MM.1S (cell line): ENCODE measurements around the gene SHISA6.

Experiments used
- DNase-seq: peaks from one replicate; pipeline ENCODE4 v3.0.0-alpha.2; 2015
- H2AFZ ChIP-seq: fragments of 300-600 bp; sonication (generic); 2 replicates; pipeline ENCODE4 v1.6.0; 2016; ENCODE audit warnings: antibody characterized with exemption, low read length
- H3F3A ChIP-seq: fragments of 300-600 bp; sonication (generic); 2 replicates; pipeline ENCODE4 v1.6.1; 2016; ENCODE audit warnings: mild to moderate bottlenecking, antibody characterized with exemption, low read length, moderate library complexity, mixed read lengths; ENCODE audit not compliant: insufficient read depth
- H3K27ac ChIP-seq: fragments of 300-600 bp; sonication (generic); 2 replicates; pipeline ENCODE4 v1.5.1; 2016; ENCODE audit warnings: mild to moderate bottlenecking, low read length
- H3K27me3 ChIP-seq: fragments of 300-600 bp; sonication (generic); replicated peaks from 2 replicates; pipeline ENCODE4 v1.6.0; 2016; ENCODE audit warnings: low read length; ENCODE audit not compliant: insufficient read depth
- H3K36me3 ChIP-seq: fragments of 300-600 bp; sonication (generic); replicated peaks from 2 replicates; pipeline ENCODE4 v1.6.1; 2016; ENCODE audit warnings: mild to moderate bottlenecking, low read length, mixed read lengths; ENCODE audit not compliant: insufficient read depth
- H3K4me1 ChIP-seq: fragments of 300-600 bp; sonication (generic); 2 replicates; pipeline ENCODE4 v1.6.1; 2016; ENCODE audit warnings: low read length, mixed read lengths
- H3K4me2 ChIP-seq: fragments of 300-600 bp; sonication (generic); 2 replicates; pipeline ENCODE4 v1.6.0; 2016; ENCODE audit warnings: low read depth, low read length
- H3K4me3 ChIP-seq: fragments of 300-600 bp; sonication (generic); 2 replicates; pipeline ENCODE4 v1.5.1; 2016; ENCODE audit warnings: low read length, mixed read lengths
- H3K79me2 ChIP-seq: fragments of 300-600 bp; sonication (generic); 2 replicates; pipeline ENCODE4 v1.6.1; 2016; ENCODE audit warnings: mixed run types, low read length, mixed read lengths
- H3K9ac ChIP-seq: fragments of 300-600 bp; sonication (generic); 2 replicates; pipeline ENCODE4 v1.6.1; 2016; ENCODE audit warnings: low read length, mixed read lengths
- H3K9me2 ChIP-seq: fragments of 300-600 bp; sonication (generic); replicated peaks from 2 replicates; pipeline ENCODE4 v1.6.1; 2016; ENCODE audit warnings: mild to moderate bottlenecking, low read length, mixed read lengths; ENCODE audit not compliant: insufficient read depth
- H3K9me3 ChIP-seq: fragments of 300-600 bp; sonication (generic); replicated peaks from 2 replicates; pipeline ENCODE4 v1.6.1; 2016; ENCODE audit warnings: mild to moderate bottlenecking, low read length, mixed read lengths; ENCODE audit not compliant: insufficient read depth
- H4K20me1 ChIP-seq: fragments of 300-600 bp; sonication (generic); 2 replicates; pipeline ENCODE4 v1.6.1; 2016; ENCODE audit warnings: mild to moderate bottlenecking, low read length, moderate library complexity, mixed read lengths; ENCODE audit not compliant: insufficient read depth
- EZH2 ChIP-seq: fragments of 300-600 bp; sonication (generic); optimal IDR thresholded peaks from 2 replicates; pipeline ENCODE3; 2017; ENCODE audit warnings: low read depth, mild to moderate bottlenecking, antibody characterized with exemption, low read length, mixed read lengths
- EZH2phosphoT487 ChIP-seq: fragments of 300-600 bp; sonication (generic); IDR thresholded peaks from 2 replicates; pipeline ENCODE4 v1.6.1; 2018; ENCODE audit warnings: antibody characterized with exemption, low read length
- TF ChIP-seq, protein P1 (sequence below): fragments of 300-600 bp; sonication (generic); IDR thresholded peaks from 2 replicates; pipeline ENCODE4 v1.5.1; 2016; ENCODE audit warnings: antibody characterized with exemption, low read length, mixed read lengths

Gene SHISA6

DNA sequence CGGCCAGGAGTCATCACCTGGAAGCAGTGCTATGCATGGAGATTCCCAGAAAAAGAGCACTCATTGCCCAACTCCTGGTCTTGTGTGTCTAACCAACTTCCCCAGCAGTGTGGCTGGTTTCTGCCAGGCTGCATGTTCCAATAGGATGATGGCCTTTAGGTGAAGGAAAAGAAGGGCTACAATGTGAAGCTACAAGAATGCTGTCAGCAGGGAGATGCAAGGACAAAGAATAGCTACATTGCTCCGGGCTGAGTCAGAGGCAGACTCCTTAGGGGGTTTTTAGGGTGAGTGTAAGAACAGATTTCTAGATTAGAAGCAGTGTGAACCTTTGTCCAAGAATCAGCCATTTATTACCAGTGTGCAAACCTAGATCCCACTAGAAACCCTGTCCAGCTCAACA is 294.2 kb downstream of the SHISA6 start:
- Histone ChIP-seq H3K36me3 (no peaks in the 10 kb centered on the region), H3K9me3 (no peaks in the 10 kb centered on the region), H2AFZ (no peak overlapping the region), H3K4me2 (no peak overlapping the region), H3K27me3 (no peaks in the 10 kb centered on the region), H3K9ac (no peak overlapping the region), H3K4me3 (no peak overlapping the region), H4K20me1 (no peaks in the 10 kb centered on the region), H3K79me2 (no peaks in the 10 kb centered on the region), H3K4me1 (no peaks in the 10 kb centered on the region), H3F3A (no peaks in the 10 kb centered on the region), H3K9me2 (no peaks in the 10 kb centered on the region), H3K27ac (no peak overlapping the region)
- DNase-seq, result no peak
- no peak for TF ChIP-seq EZH2

DNA sequence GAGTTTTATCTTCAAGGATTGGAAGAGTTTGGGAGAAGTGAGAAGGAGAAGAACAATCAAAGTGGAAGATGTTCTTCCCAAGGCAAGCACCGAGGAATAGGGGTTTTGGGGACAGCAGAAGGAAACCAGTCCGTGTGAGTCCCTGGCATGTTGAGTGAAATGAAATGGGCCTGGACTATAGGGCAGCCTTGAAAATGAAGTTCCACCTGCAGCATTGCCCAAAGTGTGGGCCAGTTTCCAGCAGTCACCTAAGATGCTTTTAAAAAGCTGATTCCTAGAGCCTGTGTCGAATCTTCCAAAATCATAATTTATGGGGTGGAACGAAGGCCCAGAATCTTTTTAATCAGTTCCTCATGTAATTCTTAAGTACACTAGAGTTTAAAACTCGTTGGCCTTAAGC is 297.4 kb downstream of the SHISA6 start:
- H3K79me2 ChIP-seq, result no peaks in the 10 kb centered on the region
- no peaks in the 10 kb centered on the region for H3K4me1 ChIP-seq
- no peaks in the 10 kb centered on the region for H3K27me3 ChIP-seq
- no peak overlapping the region for H2AFZ ChIP-seq
- H3K9me3 ChIP-seq, result no peaks in the 10 kb centered on the region
- no peak overlapping the region for H3K4me2 ChIP-seq
- H3K9ac ChIP-seq, result no peak overlapping the region
- H3K36me3 ChIP-seq, result no peaks in the 10 kb centered on the region
- no peak overlapping the region for H3K4me3 ChIP-seq
- no peaks in the 10 kb centered on the region for H4K20me1 ChIP-seq
- no peak overlapping the region for H3K27ac ChIP-seq
- TF ChIP-seq EZH2phosphoT487 (no peak), EZH2 (no peak)
- TF ChIP-seq, protein P1, sequence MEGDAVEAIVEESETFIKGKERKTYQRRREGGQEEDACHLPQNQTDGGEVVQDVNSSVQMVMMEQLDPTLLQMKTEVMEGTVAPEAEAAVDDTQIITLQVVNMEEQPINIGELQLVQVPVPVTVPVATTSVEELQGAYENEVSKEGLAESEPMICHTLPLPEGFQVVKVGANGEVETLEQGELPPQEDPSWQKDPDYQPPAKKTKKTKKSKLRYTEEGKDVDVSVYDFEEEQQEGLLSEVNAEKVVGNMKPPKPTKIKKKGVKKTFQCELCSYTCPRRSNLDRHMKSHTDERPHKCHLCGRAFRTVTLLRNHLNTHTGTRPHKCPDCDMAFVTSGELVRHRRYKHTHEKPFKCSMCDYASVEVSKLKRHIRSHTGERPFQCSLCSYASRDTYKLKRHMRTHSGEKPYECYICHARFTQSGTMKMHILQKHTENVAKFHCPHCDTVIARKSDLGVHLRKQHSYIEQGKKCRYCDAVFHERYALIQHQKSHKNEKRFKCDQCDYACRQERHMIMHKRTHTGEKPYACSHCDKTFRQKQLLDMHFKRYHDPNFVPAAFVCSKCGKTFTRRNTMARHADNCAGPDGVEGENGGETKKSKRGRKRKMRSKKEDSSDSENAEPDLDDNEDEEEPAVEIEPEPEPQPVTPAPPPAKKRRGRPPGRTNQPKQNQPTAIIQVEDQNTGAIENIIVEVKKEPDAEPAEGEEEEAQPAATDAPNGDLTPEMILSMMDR, result no peak
- no peak for DNase-seq
- no peaks in the 10 kb centered on the region for H3F3A ChIP-seq
- no peaks in the 10 kb centered on the region for H3K9me2 ChIP-seq

DNA sequence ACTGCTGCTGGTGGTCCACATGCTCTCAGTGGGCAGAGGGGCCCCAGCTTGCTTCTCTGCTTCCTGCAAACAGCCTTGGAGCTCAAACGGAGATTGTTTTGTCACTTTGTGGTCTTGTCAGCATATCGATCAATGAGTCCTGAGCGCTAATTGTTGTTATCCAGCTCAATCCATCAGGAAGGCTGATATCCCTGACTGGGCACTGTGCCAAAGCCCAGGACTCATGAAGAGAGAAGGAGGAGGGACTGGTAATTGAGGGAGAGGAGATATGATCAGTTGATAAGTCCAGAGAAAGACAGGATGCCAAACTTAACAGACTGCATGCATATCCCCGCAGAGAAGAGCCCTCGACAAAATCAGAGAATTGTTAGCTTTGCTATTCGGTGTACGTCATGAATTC is 298.6 kb downstream of the SHISA6 start:
- H4K20me1 ChIP-seq, result no peaks in the 10 kb centered on the region
- H3K9ac ChIP-seq, result no peak overlapping the region
- TF ChIP-seq EZH2 (no peak), EZH2phosphoT487 (no peak)
- TF ChIP-seq, protein P1, result no peak
- no peak overlapping the region for H3K4me2 ChIP-seq
- H3K27me3 ChIP-seq, result no peaks in the 10 kb centered on the region
- H3K9me3 ChIP-seq, result no peaks in the 10 kb centered on the region
- H3K9me2 ChIP-seq, result no peaks in the 10 kb centered on the region
- no peaks in the 10 kb centered on the region for H3F3A ChIP-seq
- H3K36me3 ChIP-seq, result no peaks in the 10 kb centered on the region
- DNase-seq, result no peak
- no peaks in the 10 kb centered on the region for H3K4me1 ChIP-seq
- no peak overlapping the region for H2AFZ ChIP-seq
- H3K27ac ChIP-seq, result no peak overlapping the region
- H3K79me2 ChIP-seq, result no peaks in the 10 kb centered on the region
- no peak overlapping the region for H3K4me3 ChIP-seq

DNA sequence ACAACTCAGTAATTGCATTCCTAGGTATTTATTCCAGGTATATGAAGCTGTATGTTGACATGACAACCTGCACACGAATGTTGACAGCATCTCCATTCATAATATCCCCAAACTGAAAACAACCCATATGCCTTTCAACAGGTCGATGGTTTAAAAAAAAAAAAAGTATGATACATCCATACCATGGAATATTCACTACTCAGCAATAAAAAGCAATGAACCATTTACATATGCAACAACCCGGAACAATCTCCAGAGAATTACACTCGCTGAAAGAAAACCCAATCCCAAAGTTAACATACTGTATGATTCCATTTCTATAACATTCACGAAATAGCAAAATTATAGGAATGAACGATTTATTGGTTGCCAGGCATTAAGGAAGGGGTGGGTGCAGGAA is 304.0 kb downstream of the SHISA6 start:
- H3K27ac ChIP-seq, result no peak overlapping the region
- no peaks in the 10 kb centered on the region for H3K9me3 ChIP-seq
- H2AFZ ChIP-seq, result no peak overlapping the region
- DNase-seq, result no peak
- H3F3A ChIP-seq, result no peaks in the 10 kb centered on the region
- H3K9ac ChIP-seq, result no peak overlapping the region
- H3K4me2 ChIP-seq, result no peak overlapping the region
- no peaks in the 10 kb centered on the region for H3K4me1 ChIP-seq
- no peaks in the 10 kb centered on the region for H3K36me3 ChIP-seq
- no peaks in the 10 kb centered on the region for H3K9me2 ChIP-seq
- H3K79me2 ChIP-seq, result no peaks in the 10 kb centered on the region
- H4K20me1 ChIP-seq, result no peaks in the 10 kb centered on the region
- no peak for TF ChIP-seq EZH2
- TF ChIP-seq, protein P1, result no peak
- TF ChIP-seq EZH2phosphoT487, result no peak
- no peaks in the 10 kb centered on the region for H3K27me3 ChIP-seq
- no peak overlapping the region for H3K4me3 ChIP-seq
